CD14-positive monocyte (primary cell): ENCODE results near the gene LTF. TPM values are rescaled to one million over a fixed set of nuclear protein-coding genes. Genes with fewer than 3 reads are reported as not detected.

Experiments
- DNase-seq, 3 donors: peaks; one replicate each; pipeline ENCODE4 v3.0.0-alpha.2; 2011 to 2022
- H2AFZ ChIP-seq: 2 replicates; pipeline ENCODE4 v1.6.0; 2012; ENCODE audit warnings: mild to moderate bottlenecking, low read depth, low read length, inconsistent platforms; ENCODE audit not compliant: insufficient read depth, poor library complexity, severe bottlenecking
- H3K27ac ChIP-seq, 2 donors: 1 replicate in 1 of 2; 2 replicates in 1 of 2; pipeline ENCODE4 v1.5.1; 2012 to 2013; ENCODE audit warnings: low read length in 2 of 2, control low read depth in 1 of 2, inconsistent platforms in 1 of 2, low read depth in 1 of 2, mild to moderate bottlenecking in 1 of 2
- H3K27me3 ChIP-seq, 2 donors: one replicate each; pipeline versions ENCODE4 v1.6.0 to v1.6.1; 2011 to 2013; ENCODE audit warnings: low read length in 2 of 2; ENCODE audit not compliant: control insufficient read depth in 2 of 2, insufficient read depth in 2 of 2
- H3K36me3 ChIP-seq, 2 donors: replicated peaks in 1 of 2; 1 replicate in 1 of 2; 2 replicates in 1 of 2; pipeline versions ENCODE4 v1.5.1 to v1.6.1; 2012 to 2013; ENCODE audit warnings: low read length in 2 of 2, control low read depth in 1 of 2, inconsistent platforms in 1 of 2, mild to moderate bottlenecking in 1 of 2; ENCODE audit not compliant: insufficient read depth in 2 of 2, control insufficient read depth in 1 of 2
- H3K4me1 ChIP-seq, 2 donors: 1 replicate in 1 of 2; 2 replicates in 1 of 2; pipeline versions ENCODE4 v1.5.1 to v1.6.1; 2012 to 2013; ENCODE audit warnings: low read length in 2 of 2, control low read depth in 1 of 2, inconsistent platforms in 1 of 2, mild to moderate bottlenecking in 1 of 2, moderate library complexity in 1 of 2; ENCODE audit not compliant: insufficient read depth in 2 of 2, control insufficient read depth in 1 of 2
- H3K4me2 ChIP-seq: replicated peaks from 2 replicates; pipeline ENCODE3; 2012; ENCODE audit warnings: low read length, moderate library complexity, mild to moderate bottlenecking; ENCODE audit not compliant: poor library complexity, severe bottlenecking; ENCODE audit errors: extremely low read depth
- H3K4me3 ChIP-seq, 3 experiments: fragments of 200-600 bp in 1 of 3; sonication (generic) in 1 of 3; replicated peaks in 1 of 3; 1 replicate in 2 of 3; 2 replicates in 1 of 3; pipeline ENCODE4 v1.5.1; 2011 to 2013; ENCODE audit warnings: low read length in 3 of 3, mild to moderate bottlenecking in 3 of 3, control low read depth in 2 of 3, low read depth in 2 of 3, inconsistent platforms in 1 of 3, moderate library complexity in 1 of 3
- H3K79me2 ChIP-seq: 2 replicates; pipeline ENCODE4 v1.6.0; 2012; ENCODE audit warnings: mild to moderate bottlenecking, control low read depth, inconsistent platforms, low read length, moderate library complexity; ENCODE audit not compliant: insufficient read depth
- H3K9ac ChIP-seq: 2 replicates; pipeline ENCODE4 v1.6.0; 2017; ENCODE audit warnings: low read length, mild to moderate bottlenecking; ENCODE audit not compliant: insufficient read depth, poor library complexity, severe bottlenecking
- H3K9me3 ChIP-seq, 2 donors: replicated peaks in 1 of 2; 1 replicate in 1 of 2; 2 replicates in 1 of 2; pipeline versions ENCODE4 v1.5.1 to v1.6.1; 2012 to 2013; ENCODE audit warnings: low read length in 2 of 2, control low read depth in 1 of 2; ENCODE audit not compliant: control insufficient read depth in 1 of 2, insufficient read depth in 1 of 2
- H4K20me1 ChIP-seq: 2 replicates; pipeline ENCODE4 v1.6.0; 2012; ENCODE audit warnings: mild to moderate bottlenecking, low read length, control low read depth, moderate library complexity; ENCODE audit not compliant: insufficient read depth
- H3K27ac Mint-ChIP-seq, 7 donors: one replicate each; pipeline ENCODE4 v1.8.0; 2020; ENCODE audit warnings: mild to moderate bottlenecking in 7 of 7, mixed read lengths in 7 of 7, moderate library complexity in 6 of 7, inconsistent platforms in 2 of 7
- H3K27me3 Mint-ChIP-seq, 3 donors: one replicate each; pipeline ENCODE4 v1.8.0; 2021 to 2022; ENCODE audit warnings: low read depth in 3 of 3, mild to moderate bottlenecking in 3 of 3, mixed read lengths in 3 of 3, moderate library complexity in 3 of 3, inconsistent platforms in 1 of 3
- H3K36me3 Mint-ChIP-seq, 2 donors: one replicate each; pipeline ENCODE4 v1.8.0; 2020; ENCODE audit warnings: mixed read lengths in 2 of 2, inconsistent platforms in 1 of 2, mild to moderate bottlenecking in 1 of 2
- H3K4me1 Mint-ChIP-seq: one replicate; pipeline ENCODE4 v1.8.0; 2020; ENCODE audit warnings: mild to moderate bottlenecking, mixed read lengths
- H3K4me3 Mint-ChIP-seq, 2 donors: one replicate each; pipeline ENCODE4 v1.8.0; 2020; ENCODE audit warnings: mild to moderate bottlenecking in 2 of 2, mixed read lengths in 2 of 2, moderate library complexity in 1 of 2
- H3K9me3 Mint-ChIP-seq, 7 donors: one replicate each; pipeline ENCODE4 v1.8.0; 2020 to 2022; ENCODE audit warnings: mixed read lengths in 7 of 7, mild to moderate bottlenecking in 6 of 7, moderate library complexity in 6 of 7, inconsistent platforms in 2 of 7
- CTCF ChIP-seq: fragments of 200-600 bp; IDR thresholded peaks from one replicate; pipeline ENCODE4 v1.8.0; 2022; ENCODE audit warnings: antibody characterized with exemption, mild to moderate bottlenecking
- WGBS: methylation state at CpG from one replicate; pipeline ENCODE4 v1.1.5; 2013; ENCODE audit warnings: missing lambda C conversion rate; ENCODE audit not compliant: insufficient coverage; 5-methylcytosine and 5-hydroxymethylcytosine counted together
- intact Hi-C, 2 donors: fragments of 100-400 bp; cut with micrococcal nuclease; formaldehyde crosslinking; loops; one replicate each; pipeline versions ENCODE4 v1.15.0 to v1.15.1; 2023
- polyA plus RNA-seq, 3 donors: library from polyadenylated mRNA; depleted of rRNA in 1 of 3; unstranded in 2 of 3; stranded (reverse) in 1 of 3; fragments of 300-500 nt in 2 of 3; fragments of >200 nt in 1 of 3; fragmentation: Illumina TruSeq in 2 of 3; gene quantifications; 1 replicate in 2 of 3; 2 replicates in 1 of 3; pipeline ENCODE4 v1.2.3, GENCODE V29; 2012 to 2021

The LTF gene
- polyA plus RNA-seq, 3 donors = not detected

GRCh38 chr3:46453526-46454208 lies 11.0 kb downstream of the LTF start:
- no peak overlapping the region for H3K4me3 ChIP-seq
- no peak overlapping the region for H3K9ac ChIP-seq
- no peaks in the 10 kb centered on the region for H3K27me3 ChIP-seq
- Mint-ChIP-seq H3K27ac (no peak overlapping the region), H3K4me3 (no peak overlapping the region), H3K4me1 (no peaks in the 10 kb centered on the region), H3K9me3 (peaks cover 0 to 5% (median 0%) of the 10 kb centered on the region in 7 donors), H3K36me3 (no peaks in the 10 kb centered on the region), H3K27me3 (peaks cover 0 to 11% (median 3%) of the 10 kb centered on the region in 3 donors)
- no peak for TF ChIP-seq CTCF
- H4K20me1 ChIP-seq = no peaks in the 10 kb centered on the region
- no peak for DNase-seq
- intact Hi-C loops = no loop called here
- H3K27ac ChIP-seq = no peak overlapping the region
- H3K4me2 ChIP-seq = no peak overlapping the region
- H3K79me2 ChIP-seq = no peaks in the 10 kb centered on the region
- no peaks in the 10 kb centered on the region for H3K9me3 ChIP-seq
- no peaks in the 10 kb centered on the region for H3K4me1 ChIP-seq
- no peak overlapping the region for H2AFZ ChIP-seq
- H3K36me3 ChIP-seq = no peaks in the 10 kb centered on the region
- WGBS = 100% methylated on average over 4 of the region's 7 CpGs

- Mint-ChIP-seq H3K4me3 (no peak overlapping the region), H3K27ac (no peak overlapping the region), H3K27me3 (peaks cover 0 to 12% (median 3%) of the 10 kb centered on the region in 3 donors), H3K4me1 (peaks cover 17% of the 10 kb centered on the region), H3K9me3 (no peaks in the 10 kb centered on the region), H3K36me3 (no peaks in the 10 kb centered on the region)
- Histone ChIP-seq H3K4me1 (peaks cover 12% of the 10 kb centered on the region in 2 donors), H3K4me3 (no peak overlapping the region), H2AFZ (no peak overlapping the region), H3K79me2 (no peaks in the 10 kb centered on the region), H3K36me3 (no peaks in the 10 kb centered on the region), H3K9me3 (no peaks in the 10 kb centered on the region), H3K27me3 (no peaks in the 10 kb centered on the region), H3K4me2 (no peak overlapping the region), H3K27ac (no peak overlapping the region), H4K20me1 (no peaks in the 10 kb centered on the region), H3K9ac (no peak overlapping the region)
- intact Hi-C loops = loop anchor here in 1 of 2 donors (10.0 kb wide), 1 partner anchor 515 kb away; no protein-coding TSS in a partner anchor
- TF ChIP-seq CTCF = peak; percentile 86
- peak in 1 of 3 donors; percentile 8 for DNase-seq
- 89% methylated on average over 11 of the region's 14 CpGs for WGBS
Measured at GRCh38 chr3:46449755-46450552, 14.8 kb downstream of the LTF start.
